Mammary epithelial cell (primary cell): Measurements from ENCODE around the gene C11orf42.

ENCODE experiments used
- EZH2 ChIP-seq: IDR thresholded peaks from 2 replicates; pipeline ENCODE4 v1.6.1; 2012; ENCODE audit warnings: low read length, inconsistent platforms, borderline replicate concordance
- TF ChIP-seq, protein P1 (sequence below), 2 donors: IDR thresholded peaks in 1 of 2; conservative IDR thresholded peaks in 1 of 2; 2 replicates each; pipeline ENCODE4 v1.5.1; 2011 to 2012; ENCODE audit warnings: inconsistent platforms in 2 of 2, low read length in 2 of 2, mild to moderate bottlenecking in 2 of 2, control low read depth in 1 of 2, low read depth in 1 of 2; ENCODE audit not compliant: insufficient read depth in 1 of 2; ENCODE audit errors: extremely low read depth in 1 of 2

DNA sequence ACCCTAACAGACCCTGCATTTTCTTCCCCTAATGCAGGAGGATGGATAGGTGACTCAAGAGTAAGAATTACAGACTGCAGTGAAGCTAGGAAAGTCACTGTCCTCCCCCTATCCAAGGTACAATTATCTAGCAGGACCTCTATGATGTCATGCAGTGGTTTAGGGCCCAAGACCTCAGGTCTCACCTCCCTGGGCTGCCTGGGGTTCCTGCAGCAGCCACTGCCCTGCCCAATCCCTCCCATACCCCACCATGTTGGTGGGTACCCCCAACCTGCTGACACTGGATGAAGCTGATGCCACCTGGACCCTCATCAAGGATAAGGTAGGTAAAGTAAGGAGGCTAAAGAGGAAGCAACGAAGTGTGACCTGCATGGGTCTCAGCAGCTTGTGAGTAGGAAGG, at the start of gene C11orf42:
- TF ChIP-seq, protein P1, sequence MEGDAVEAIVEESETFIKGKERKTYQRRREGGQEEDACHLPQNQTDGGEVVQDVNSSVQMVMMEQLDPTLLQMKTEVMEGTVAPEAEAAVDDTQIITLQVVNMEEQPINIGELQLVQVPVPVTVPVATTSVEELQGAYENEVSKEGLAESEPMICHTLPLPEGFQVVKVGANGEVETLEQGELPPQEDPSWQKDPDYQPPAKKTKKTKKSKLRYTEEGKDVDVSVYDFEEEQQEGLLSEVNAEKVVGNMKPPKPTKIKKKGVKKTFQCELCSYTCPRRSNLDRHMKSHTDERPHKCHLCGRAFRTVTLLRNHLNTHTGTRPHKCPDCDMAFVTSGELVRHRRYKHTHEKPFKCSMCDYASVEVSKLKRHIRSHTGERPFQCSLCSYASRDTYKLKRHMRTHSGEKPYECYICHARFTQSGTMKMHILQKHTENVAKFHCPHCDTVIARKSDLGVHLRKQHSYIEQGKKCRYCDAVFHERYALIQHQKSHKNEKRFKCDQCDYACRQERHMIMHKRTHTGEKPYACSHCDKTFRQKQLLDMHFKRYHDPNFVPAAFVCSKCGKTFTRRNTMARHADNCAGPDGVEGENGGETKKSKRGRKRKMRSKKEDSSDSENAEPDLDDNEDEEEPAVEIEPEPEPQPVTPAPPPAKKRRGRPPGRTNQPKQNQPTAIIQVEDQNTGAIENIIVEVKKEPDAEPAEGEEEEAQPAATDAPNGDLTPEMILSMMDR (conservative IDR thresholded peaks at IDR 0.05 in 1 of 2, IDR thresholded peaks at IDR 0.05 in 1 of 2; ENCODE audit: extremely low read depth in 1 of 2, insufficient read depth in 1 of 2, low read depth in 1 of 2, low read length in 2 of 2), result no peak
- TF ChIP-seq EZH2, result no peak
